GM12878 (cell line): Measurements from ENCODE around the gene CALHM1.

Source experiments
- CEBPZ ChIP-seq: fragments of 150-350 bp; IDR thresholded peaks from 2 replicates; pipeline ENCODE4 v1.6.1; 2016; ENCODE audit warnings: low read depth, low read length
- CTCF ChIP-seq, 3 experiments: IDR thresholded peaks in 2 of 3; conservative IDR thresholded peaks in 1 of 3; 2 replicates each; pipeline ENCODE4 v1.5.1; 2011; ENCODE audit warnings: low read depth in 3 of 3, low read length in 3 of 3, mild to moderate bottlenecking in 3 of 3, control low read depth in 2 of 3, moderate library complexity in 2 of 3, inconsistent platforms in 1 of 3, mixed read lengths in 1 of 3; ENCODE audit not compliant: control insufficient read depth in 2 of 3, insufficient read depth in 1 of 3; ENCODE audit errors: extremely low read depth in 1 of 3
- E4F1 ChIP-seq: fragments of 450-650 bp; IDR thresholded peaks from 2 replicates; pipeline ENCODE4 v1.6.1; 2018; ENCODE audit warnings: borderline replicate concordance, mild to moderate bottlenecking; ENCODE audit not compliant: partially characterized antibody
- EZH2 ChIP-seq: IDR thresholded peaks from 2 replicates; pipeline ENCODE4 v1.6.1; 2012; ENCODE audit warnings: low read depth, mild to moderate bottlenecking, control low read depth, inconsistent platforms, low read length, borderline replicate concordance; ENCODE audit not compliant: control insufficient read depth
- HDAC6 ChIP-seq: fragments of 200-600 bp; sonication (generic); IDR thresholded peaks from one replicate; pipeline ENCODE4 v1.8.0; 2017; ENCODE audit warnings: antibody characterized with exemption; ENCODE audit not compliant: unreplicated experiment
- JUNB ChIP-seq: IDR thresholded peaks from 2 replicates; pipeline ENCODE4 v1.6.1; 2016; ENCODE audit warnings: antibody characterized with exemption, mild to moderate bottlenecking
- SMAD1 ChIP-seq: fragments of 450-650 bp; IDR thresholded peaks from 2 replicates; pipeline ENCODE4 v1.6.1; 2018; ENCODE audit warnings: mild to moderate bottlenecking, low read depth; ENCODE audit not compliant: partially characterized antibody

GRCh38 chr10:103474077-103474476 is 15.4 kb upstream of the CALHM1 start:
- TF ChIP-seq CTCF (IDR thresholded peaks at IDR 0.05 in 2 of 3, conservative IDR thresholded peaks at IDR 0.05 in 1 of 3; ENCODE audit: control insufficient read depth in 2 of 3, extremely low read depth in 1 of 3, insufficient read depth in 1 of 3, low read depth in 3 of 3, low read length in 3 of 3) (no peak), EZH2 (no peak), E4F1 (no peak), CEBPZ (no peak), HDAC6 (no peak), JUNB (no peak), SMAD1 (no peak)
